ENCODE data around the gene MTHFD2L.

MTHFD2L gene

GRCh38 chr4:74284053-74284452 is 126.1 kb downstream of the MTHFD2L start:
- TF ChIP-seq SPI1 (IDR thresholded peaks at IDR 0.05; ENCODE audit: low read depth, low read length): no peak
- TF ChIP-seq POLR2AphosphoS5 (IDR thresholded peaks at IDR 0.05; ENCODE audit: low read depth, low read length): no peak
- no peak for TF ChIP-seq TAF1 (IDR thresholded peaks at IDR 0.05; ENCODE audit: low read depth, low read length)
- no peak for TF ChIP-seq POLR2A (IDR thresholded peaks at IDR 0.05; ENCODE audit: low read depth, low read length)
- TF ChIP-seq POU2F2 (IDR thresholded peaks at IDR 0.05; ENCODE audit: low read depth, low read length): no peak
- TF ChIP-seq PAX5 (IDR thresholded peaks at IDR 0.05; ENCODE audit: insufficient read depth, low read length, severe bottlenecking): no peak
- FAIRE-seq (no peak), DNase-seq (ENCODE audit: insufficient read length, low spot score) (no peak)

GRCh38 chr4:74287164-74287563 is 129.2 kb downstream of the MTHFD2L start:
- no peak for DNase-seq (ENCODE audit: insufficient read length, low spot score)
- no peak for FAIRE-seq
- TF ChIP-seq SPI1 (IDR thresholded peaks at IDR 0.05; ENCODE audit: low read depth, low read length): no peak
- TF ChIP-seq POLR2AphosphoS5 (IDR thresholded peaks at IDR 0.05; ENCODE audit: low read depth, low read length): no peak
- TF ChIP-seq POU2F2 (IDR thresholded peaks at IDR 0.05; ENCODE audit: low read depth, low read length): no peak
- TF ChIP-seq TAF1 (IDR thresholded peaks at IDR 0.05; ENCODE audit: low read depth, low read length): no peak

GRCh38 chr4:74287791-74288190 is 129.9 kb downstream of the MTHFD2L start:
- FAIRE-seq: no peak
- TF ChIP-seq TAF1 (IDR thresholded peaks at IDR 0.05; ENCODE audit: low read depth, low read length): no peak
- TF ChIP-seq SPI1 (IDR thresholded peaks at IDR 0.05; ENCODE audit: low read depth, low read length): no peak
- TF ChIP-seq POU2F2 (IDR thresholded peaks at IDR 0.05; ENCODE audit: low read depth, low read length): no peak
- TF ChIP-seq POLR2AphosphoS5 (IDR thresholded peaks at IDR 0.05; ENCODE audit: low read depth, low read length): no peak
- no peak for TF ChIP-seq PAX5 (IDR thresholded peaks at IDR 0.05; ENCODE audit: insufficient read depth, low read length, severe bottlenecking)
- TF ChIP-seq POLR2A (IDR thresholded peaks at IDR 0.05; ENCODE audit: low read depth, low read length): no peak
- DNase-seq (ENCODE audit: insufficient read length, low spot score): no peak

- FAIRE-seq: no peak
- TF ChIP-seq PAX5 (IDR thresholded peaks at IDR 0.05; ENCODE audit: insufficient read depth, low read length, severe bottlenecking) (no peak), POU2F2 (IDR thresholded peaks at IDR 0.05; ENCODE audit: low read depth, low read length) (no peak), POLR2A (IDR thresholded peaks at IDR 0.05; ENCODE audit: low read depth, low read length) (no peak), POLR2AphosphoS5 (IDR thresholded peaks at IDR 0.05; ENCODE audit: low read depth, low read length) (no peak), SPI1 (IDR thresholded peaks at IDR 0.05; ENCODE audit: low read depth, low read length) (no peak), TAF1 (IDR thresholded peaks at IDR 0.05; ENCODE audit: low read depth, low read length) (no peak)
These were observed 133.6 kb downstream of the MTHFD2L start for GRCh38 chr4:74291471-74291870.

GRCh38 chr4:74292111-74292870 is 134.4 kb downstream of the MTHFD2L start:
- TF ChIP-seq POLR2A (IDR thresholded peaks at IDR 0.05; ENCODE audit: low read depth, low read length): no peak
- TF ChIP-seq POU2F2 (IDR thresholded peaks at IDR 0.05; ENCODE audit: low read depth, low read length): no peak
- no peak for TF ChIP-seq POLR2AphosphoS5 (IDR thresholded peaks at IDR 0.05; ENCODE audit: low read depth, low read length)
- no peak for TF ChIP-seq TAF1 (IDR thresholded peaks at IDR 0.05; ENCODE audit: low read depth, low read length)
- DNase-seq (ENCODE audit: insufficient read length, low spot score) (no peak), FAIRE-seq (no peak)

More at GRCh38 chr4:74291471-74291870, 133.6 kb downstream of the MTHFD2L start:
- no peak for DNase-seq (ENCODE audit: insufficient read length, low spot score)

GRCh38 chr4:74293558-74293957 is 135.6 kb downstream of the MTHFD2L start:
- TF ChIP-seq POU2F2 (IDR thresholded peaks at IDR 0.05; ENCODE audit: low read depth, low read length): no peak
- no peak for TF ChIP-seq TAF1 (IDR thresholded peaks at IDR 0.05; ENCODE audit: low read depth, low read length)
- DNase-seq (ENCODE audit: insufficient read length, low spot score) (no peak), FAIRE-seq (no peak)

GRCh38 chr4:74294681-74295080 is 136.8 kb downstream of the MTHFD2L start:
- DNase-seq (ENCODE audit: insufficient read length, low spot score): no peak
- FAIRE-seq: no peak
- TF ChIP-seq TAF1 (IDR thresholded peaks at IDR 0.05; ENCODE audit: low read depth, low read length) (no peak), POLR2AphosphoS5 (IDR thresholded peaks at IDR 0.05; ENCODE audit: low read depth, low read length) (no peak), SPI1 (IDR thresholded peaks at IDR 0.05; ENCODE audit: low read depth, low read length) (no peak), POU2F2 (IDR thresholded peaks at IDR 0.05; ENCODE audit: low read depth, low read length) (no peak), POLR2A (IDR thresholded peaks at IDR 0.05; ENCODE audit: low read depth, low read length) (no peak), PAX5 (IDR thresholded peaks at IDR 0.05; ENCODE audit: insufficient read depth, low read length, severe bottlenecking) (no peak)

GRCh38 chr4:74297539-74297938 is 139.6 kb downstream of the MTHFD2L start:
- no peak for FAIRE-seq
- no peak for DNase-seq (ENCODE audit: insufficient read length, low spot score)
- no peak for TF ChIP-seq POLR2A (IDR thresholded peaks at IDR 0.05; ENCODE audit: low read depth, low read length)
- TF ChIP-seq POLR2AphosphoS5 (IDR thresholded peaks at IDR 0.05; ENCODE audit: low read depth, low read length): no peak
- no peak for TF ChIP-seq TAF1 (IDR thresholded peaks at IDR 0.05; ENCODE audit: low read depth, low read length)
- TF ChIP-seq POU2F2 (IDR thresholded peaks at IDR 0.05; ENCODE audit: low read depth, low read length): no peak
- TF ChIP-seq PAX5 (IDR thresholded peaks at IDR 0.05; ENCODE audit: insufficient read depth, low read length, severe bottlenecking): no peak
- TF ChIP-seq SPI1 (IDR thresholded peaks at IDR 0.05; ENCODE audit: low read depth, low read length): no peak

- TF ChIP-seq TAF1 (IDR thresholded peaks at IDR 0.05; ENCODE audit: low read depth, low read length) (no peak), SPI1 (IDR thresholded peaks at IDR 0.05; ENCODE audit: low read depth, low read length) (no peak), PAX5 (IDR thresholded peaks at IDR 0.05; ENCODE audit: insufficient read depth, low read length, severe bottlenecking) (no peak), POLR2A (IDR thresholded peaks at IDR 0.05; ENCODE audit: low read depth, low read length) (no peak), POLR2AphosphoS5 (IDR thresholded peaks at IDR 0.05; ENCODE audit: low read depth, low read length) (no peak), POU2F2 (IDR thresholded peaks at IDR 0.05; ENCODE audit: low read depth, low read length) (no peak)
- no peak for FAIRE-seq
- no peak for DNase-seq (ENCODE audit: insufficient read length, low spot score)
These were observed 146.2 kb downstream of the MTHFD2L start for GRCh38 chr4:74304095-74304625.

GRCh38 chr4:74305000-74305399 is 147.1 kb downstream of the MTHFD2L start:
- FAIRE-seq: no peak
- TF ChIP-seq SPI1 (IDR thresholded peaks at IDR 0.05; ENCODE audit: low read depth, low read length) (no peak), TAF1 (IDR thresholded peaks at IDR 0.05; ENCODE audit: low read depth, low read length) (no peak), POLR2AphosphoS5 (IDR thresholded peaks at IDR 0.05; ENCODE audit: low read depth, low read length) (no peak), PAX5 (IDR thresholded peaks at IDR 0.05; ENCODE audit: insufficient read depth, low read length, severe bottlenecking) (no peak), POU2F2 (IDR thresholded peaks at IDR 0.05; ENCODE audit: low read depth, low read length) (no peak), POLR2A (IDR thresholded peaks at IDR 0.05; ENCODE audit: low read depth, low read length) (no peak)

More at GRCh38 chr4:74305000-74305399, 147.1 kb downstream of the MTHFD2L start:
- no peak for DNase-seq (ENCODE audit: insufficient read length, low spot score)

All from GM12891 (cell line).